ENCODE measurements around the gene RNU1-4.
"Not testable (repeated sequence)": the region's sequence is repeated elsewhere in the genome, so short reads cannot be mapped to it uniquely, and the experiment has no call there.

DNA sequence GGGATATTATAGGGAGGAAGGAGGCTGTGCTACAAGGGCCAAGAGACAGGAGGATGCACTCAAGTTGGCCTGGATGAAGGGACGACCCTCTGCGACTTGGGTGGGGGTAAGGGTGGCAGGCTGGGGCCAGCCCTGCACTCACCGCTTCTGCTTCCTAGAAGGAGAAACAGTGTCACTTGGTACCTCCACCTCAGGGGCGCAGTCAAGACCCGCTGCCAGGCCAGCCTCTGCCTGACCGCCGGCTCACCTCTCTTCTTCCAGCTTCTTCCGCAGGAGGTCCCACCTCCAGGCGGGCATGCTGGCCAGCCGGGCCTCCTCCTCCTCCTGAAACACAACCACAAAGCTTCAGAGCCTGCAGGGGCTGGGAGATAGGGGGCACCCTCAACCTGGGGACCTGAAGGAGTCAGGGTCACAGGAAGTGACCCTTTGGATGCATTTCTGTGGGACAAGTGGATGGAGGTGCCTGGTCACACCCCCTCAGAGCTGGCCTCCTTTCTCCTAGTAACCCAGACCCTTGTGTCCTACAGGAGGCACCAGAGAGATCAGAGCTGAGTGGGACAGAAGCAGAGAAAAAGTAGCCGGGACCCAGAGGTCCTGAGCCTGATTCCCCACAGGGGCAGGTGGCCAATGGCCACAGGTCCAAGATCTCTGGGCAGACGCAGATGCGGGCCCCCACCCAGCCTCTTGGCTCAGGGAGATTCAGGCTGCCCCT is 49.2 kb upstream of the RNU1-4 start:
- TF ChIP-seq CTCF, POLR2A (IDR thresholded peaks at IDR 0.05): not testable (repeated sequence)
